GM12865 (cell line): Measurements from ENCODE around the gene MYO1D.

Source experiments
- DNase-seq: peaks from one replicate; pipeline ENCODE4 v3.0.0; 2010; ENCODE audit warnings: low read depth
- H3K4me3 ChIP-seq: 2 replicates; pipeline ENCODE4 v1.5.1; 2011; ENCODE audit warnings: mild to moderate bottlenecking, low read depth, low read length, control low read depth
- TF ChIP-seq, protein P1 (sequence below): IDR thresholded peaks from 2 replicates; pipeline ENCODE4 v1.5.1; 2011; ENCODE audit warnings: low read length, control low read depth, low read depth, inconsistent platforms; ENCODE audit not compliant: insufficient read depth; ENCODE audit errors: missing control alignments

Gene MYO1D

DNA sequence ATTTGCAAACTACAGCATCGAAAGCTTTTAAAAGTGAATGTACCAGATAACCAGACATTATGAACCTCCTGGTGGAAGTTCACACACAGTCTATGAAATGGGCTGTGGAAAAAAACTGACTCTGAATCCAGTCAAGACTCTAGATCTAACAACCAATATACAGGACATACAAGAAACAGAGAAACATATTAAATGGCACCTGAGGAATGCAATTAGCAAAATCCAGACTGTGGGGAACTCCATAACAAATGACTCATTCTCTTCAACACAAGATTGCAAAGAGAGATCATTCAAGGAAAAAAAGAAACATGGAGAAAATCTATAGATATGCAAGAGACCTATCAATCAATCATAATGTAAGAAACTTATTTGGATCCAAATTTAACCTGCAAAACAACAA, 119.0 kb downstream of the MYO1D start:
- TF ChIP-seq, protein P1, sequence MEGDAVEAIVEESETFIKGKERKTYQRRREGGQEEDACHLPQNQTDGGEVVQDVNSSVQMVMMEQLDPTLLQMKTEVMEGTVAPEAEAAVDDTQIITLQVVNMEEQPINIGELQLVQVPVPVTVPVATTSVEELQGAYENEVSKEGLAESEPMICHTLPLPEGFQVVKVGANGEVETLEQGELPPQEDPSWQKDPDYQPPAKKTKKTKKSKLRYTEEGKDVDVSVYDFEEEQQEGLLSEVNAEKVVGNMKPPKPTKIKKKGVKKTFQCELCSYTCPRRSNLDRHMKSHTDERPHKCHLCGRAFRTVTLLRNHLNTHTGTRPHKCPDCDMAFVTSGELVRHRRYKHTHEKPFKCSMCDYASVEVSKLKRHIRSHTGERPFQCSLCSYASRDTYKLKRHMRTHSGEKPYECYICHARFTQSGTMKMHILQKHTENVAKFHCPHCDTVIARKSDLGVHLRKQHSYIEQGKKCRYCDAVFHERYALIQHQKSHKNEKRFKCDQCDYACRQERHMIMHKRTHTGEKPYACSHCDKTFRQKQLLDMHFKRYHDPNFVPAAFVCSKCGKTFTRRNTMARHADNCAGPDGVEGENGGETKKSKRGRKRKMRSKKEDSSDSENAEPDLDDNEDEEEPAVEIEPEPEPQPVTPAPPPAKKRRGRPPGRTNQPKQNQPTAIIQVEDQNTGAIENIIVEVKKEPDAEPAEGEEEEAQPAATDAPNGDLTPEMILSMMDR = no peak
- DNase-seq = no peak

DNA sequence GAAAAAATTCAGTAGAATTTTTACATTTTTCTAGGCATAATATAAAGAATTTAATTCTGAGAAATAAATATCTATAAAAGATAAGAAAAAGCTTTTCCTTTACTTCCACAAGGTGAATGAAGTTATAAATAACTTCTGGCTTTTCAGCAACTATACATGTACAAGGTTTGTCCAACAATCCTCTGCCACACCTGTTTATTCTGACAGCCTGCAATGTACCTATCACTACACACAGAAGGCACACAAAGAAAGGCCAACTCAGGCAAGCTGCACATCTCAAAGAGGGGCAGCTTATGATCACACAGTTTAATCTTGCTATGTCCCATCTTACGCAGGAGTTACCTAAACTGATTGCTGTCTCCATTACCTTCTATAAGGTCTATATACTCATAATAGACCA, 120.2 kb downstream of the MYO1D start:
- no peak for DNase-seq
- TF ChIP-seq, protein P1 = no peak
- no peak overlapping the region for H3K4me3 ChIP-seq

More for the DNA sequence above, 119.0 kb downstream of the MYO1D start:
- no peak overlapping the region for H3K4me3 ChIP-seq

DNA sequence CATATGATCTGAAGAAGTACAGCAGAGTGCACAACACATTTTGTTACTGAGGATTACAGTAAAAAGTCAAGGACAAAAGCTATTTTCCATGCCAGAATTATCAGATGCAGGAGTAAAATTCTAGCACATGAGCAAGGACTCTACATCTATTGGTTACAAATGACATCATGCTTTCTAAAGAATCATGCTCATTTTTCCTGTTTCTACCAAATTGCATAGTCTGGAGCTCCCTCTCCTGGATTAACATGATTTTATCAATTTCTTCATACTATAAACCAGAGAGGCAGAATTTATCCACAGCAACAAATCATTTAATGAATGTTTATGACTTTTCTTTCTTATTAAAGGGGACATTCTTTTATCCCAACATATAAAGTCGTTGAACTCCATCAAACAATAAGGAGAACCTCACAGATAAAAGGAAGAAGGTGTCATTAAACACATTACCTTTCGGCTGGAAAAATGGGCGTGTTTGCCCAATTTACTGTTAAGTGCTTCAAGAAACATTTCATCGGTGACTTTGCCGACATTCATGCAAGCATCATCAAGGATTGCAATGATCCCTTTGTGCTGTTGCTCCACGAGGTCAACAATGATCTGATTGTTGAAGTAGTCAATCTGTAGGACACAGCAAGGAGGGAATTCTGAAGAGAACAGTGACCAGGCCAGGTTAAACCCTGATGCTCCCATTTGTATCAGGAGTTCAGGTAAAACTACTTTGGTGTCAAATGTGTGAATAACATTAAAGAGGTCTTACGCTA, 121.7 kb downstream of the MYO1D start:
- no peak overlapping the region for H3K4me3 ChIP-seq
- peak; percentile 57 for DNase-seq
- TF ChIP-seq, protein P1 = peak; percentile 24

DNA sequence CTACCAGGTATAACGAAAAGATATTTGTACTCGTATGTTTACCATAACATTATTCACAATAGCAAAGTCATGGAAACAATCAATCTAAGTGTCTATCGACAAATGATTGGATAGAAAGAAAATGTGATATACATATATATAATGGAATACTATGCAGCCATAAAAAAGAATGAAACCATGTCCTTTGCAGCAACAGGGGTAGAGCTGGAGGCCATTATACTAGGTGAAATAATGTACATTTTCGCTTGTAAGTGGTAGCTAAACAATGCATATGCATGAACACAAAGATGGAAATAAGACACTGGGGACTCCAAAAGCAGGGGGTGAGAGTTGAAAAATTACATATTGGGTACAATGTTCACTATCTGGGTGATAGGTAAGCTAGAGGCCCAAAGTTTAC, 124.0 kb downstream of the MYO1D start:
- no peak for DNase-seq
- no peak overlapping the region for H3K4me3 ChIP-seq
- TF ChIP-seq, protein P1 = no peak

DNA sequence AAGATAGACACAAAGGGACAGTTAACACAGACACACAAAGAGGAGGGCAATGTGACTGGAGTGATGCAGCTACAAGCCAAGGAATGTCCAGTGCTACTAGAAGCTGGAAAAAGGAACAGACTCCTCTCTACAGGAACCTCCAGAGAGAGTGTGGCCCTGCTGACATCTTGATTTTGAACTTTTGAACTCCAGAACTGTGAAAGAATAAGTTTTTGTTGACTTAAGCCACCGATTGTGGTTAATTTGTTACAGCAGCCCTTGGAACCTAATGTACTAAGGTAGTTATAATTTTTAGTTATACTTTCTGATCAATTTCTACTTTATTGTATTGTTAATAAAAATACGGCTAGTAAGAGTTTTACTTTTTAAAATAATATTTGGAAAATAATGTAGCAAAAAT, 129.1 kb downstream of the MYO1D start:
- DNase-seq = no peak
- TF ChIP-seq, protein P1 = no peak
- H3K4me3 ChIP-seq = no peak overlapping the region

DNA sequence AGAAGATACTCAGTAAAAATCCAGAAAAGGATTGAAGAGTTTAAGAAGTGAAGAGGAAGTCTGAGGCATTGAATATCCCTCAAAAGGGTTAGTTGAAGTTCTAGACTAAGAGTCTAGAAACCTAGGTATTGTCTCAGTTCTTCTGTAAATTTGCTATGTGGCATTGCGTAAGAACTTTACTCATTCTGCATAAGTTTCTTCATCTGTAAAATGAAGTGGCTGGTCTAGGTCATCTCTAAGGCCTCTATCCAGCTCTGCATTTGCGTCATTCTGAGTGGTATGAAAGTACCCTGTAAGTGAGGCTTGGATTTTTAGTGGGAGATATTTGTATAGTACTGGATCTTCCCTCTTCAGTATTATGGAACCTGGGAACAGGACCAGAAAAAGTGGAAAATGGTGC, 130.2 kb downstream of the MYO1D start:
- TF ChIP-seq, protein P1 = no peak
- no peak for DNase-seq
- no peak overlapping the region for H3K4me3 ChIP-seq

DNA sequence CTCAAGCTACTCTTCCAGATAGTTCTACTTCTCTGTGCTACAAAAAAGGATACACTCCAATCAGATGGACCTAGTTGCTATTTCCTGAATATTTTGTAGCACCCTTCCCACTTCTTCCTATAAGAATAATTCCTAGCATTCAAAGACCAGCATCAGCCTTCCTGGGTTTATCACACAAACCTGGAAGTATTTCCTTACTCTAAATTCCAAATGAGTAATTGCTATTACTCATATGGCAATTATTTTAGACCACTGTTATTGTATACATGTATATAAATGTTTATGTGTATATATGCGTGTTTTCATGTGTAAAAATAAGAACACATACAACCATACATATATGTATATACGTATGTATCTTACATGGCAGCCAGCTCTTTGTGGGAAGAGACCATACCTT, 130.6 kb downstream of the MYO1D start:
- H3K4me3 ChIP-seq = no peak overlapping the region
- no peak for DNase-seq
- TF ChIP-seq, protein P1 = no peak
